IMR-90 (cell line): ENCODE results near the gene PRKCE. TPM values are rescaled to one million over a fixed set of nuclear protein-coding genes. Genes with fewer than 3 reads are reported as not detected.

Experiments used
- ATAC-seq: fragments of 200-7000 bp; cut with Tn5 transposase; 2 replicates; pipeline ENCODE4 v1.9.1; 2020; ENCODE audit warnings: low read depth, mild to moderate bottlenecking, moderate library complexity
- BruUV-seq: library from RNA; stranded (reverse); fragments of 400-500 nt; replicated peaks from 2 replicates; lab custom pipeline; 2021; lab: Mats Ljungman, UMichigan
- CTCF ChIA-PET: fragments of 300-600 bp; formaldehyde crosslinking; extraction: SDS; loops from one replicate; lab custom pipeline; 2021; ENCODE audit warnings: antibody characterized with exemption; lab: Yijun Ruan, JAX
- POLR2A ChIA-PET: fragments of 300-600 bp; sonication (Branson Sonifier 250); formaldehyde crosslinking; loops from one replicate; lab custom pipeline; 2022; ENCODE audit warnings: antibody characterized with exemption; ENCODE audit not compliant: unreplicated experiment; lab: Charles Lee
- DNase-seq: peaks from one replicate; pipeline ENCODE4 v3.0.0; 2013
- H2AFZ ChIP-seq: replicated peaks from 2 replicates; pipeline ENCODE3; 2013; ENCODE audit warnings: low read length, mild to moderate bottlenecking; ENCODE audit not compliant: poor library complexity
- H2AK5ac ChIP-seq: 2 replicates; pipeline ENCODE4 v1.6.1; 2013; ENCODE audit warnings: low read depth, low read length, inconsistent platforms
- H2AK9ac ChIP-seq: replicated peaks from 2 replicates; pipeline ENCODE3; 2013; ENCODE audit warnings: mild to moderate bottlenecking, low read depth, low read length, moderate library complexity; ENCODE audit not compliant: poor library complexity
- H2BK120ac ChIP-seq: 2 replicates; pipeline ENCODE4 v1.6.1; 2013; ENCODE audit warnings: low read depth, low read length, inconsistent platforms
- H2BK15ac ChIP-seq: 3 replicates; pipeline ENCODE4 v1.6.1; 2013; ENCODE audit warnings: low read depth, low read length, inconsistent platforms
- H2BK20ac ChIP-seq: 2 replicates; pipeline ENCODE4 v1.6.1; 2013; ENCODE audit warnings: low read depth, mild to moderate bottlenecking, inconsistent platforms, low read length, moderate library complexity
- H2BK5ac ChIP-seq: 2 replicates; pipeline ENCODE4 v1.6.1; 2013; ENCODE audit warnings: mild to moderate bottlenecking, low read depth, low read length, inconsistent platforms; ENCODE audit not compliant: poor library complexity, severe bottlenecking
- H3K14ac ChIP-seq: replicated peaks from 2 replicates; pipeline ENCODE4 v1.6.1; 2013; ENCODE audit warnings: low read depth, low read length, inconsistent platforms
- H3K18ac ChIP-seq: 2 replicates; pipeline ENCODE4 v1.6.1; 2013; ENCODE audit warnings: low read depth, low read length, control low read depth
- H3K23ac ChIP-seq: 2 replicates; pipeline ENCODE4 v1.6.1; 2013; ENCODE audit warnings: low read depth, low read length, inconsistent platforms
- H3K27ac ChIP-seq: 2 replicates; pipeline ENCODE4 v1.5.1; 2013; ENCODE audit warnings: mild to moderate bottlenecking, control low read depth, low read length; ENCODE audit not compliant: insufficient read depth
- H3K27me3 ChIP-seq: 2 replicates; pipeline ENCODE4 v1.6.1; 2013; ENCODE audit warnings: low read length; ENCODE audit not compliant: control insufficient read depth, insufficient read depth
- H3K36me3 ChIP-seq: 2 replicates; pipeline ENCODE4 v1.6.1; 2013; ENCODE audit warnings: low read length, mixed read lengths; ENCODE audit not compliant: control insufficient read depth, insufficient read depth
- H3K4ac ChIP-seq: 2 replicates; pipeline ENCODE4 v1.6.1; 2013; ENCODE audit warnings: low read depth, low read length, inconsistent platforms
- H3K4me1 ChIP-seq: 2 replicates; pipeline ENCODE4 v1.6.1; 2013; ENCODE audit warnings: low read length, mixed read lengths; ENCODE audit not compliant: control insufficient read depth, insufficient read depth
- H3K4me2 ChIP-seq: 2 replicates; pipeline ENCODE4 v1.6.1; 2013; ENCODE audit warnings: low read depth, mild to moderate bottlenecking, control low read depth, low read length, moderate library complexity
- H3K4me3 ChIP-seq: 2 replicates; pipeline ENCODE4 v1.5.1; 2013; ENCODE audit warnings: low read depth, mild to moderate bottlenecking, control low read depth, low read length, moderate library complexity; ENCODE audit not compliant: insufficient read depth
- H3K56ac ChIP-seq: 2 replicates; pipeline ENCODE4 v1.6.1; 2013; ENCODE audit warnings: low read length, inconsistent platforms; ENCODE audit not compliant: insufficient read depth; ENCODE audit errors: extremely low read depth
- H3K79me1 ChIP-seq, 2 experiments: 2 replicates each; pipeline ENCODE4 v1.6.1; 2013; ENCODE audit warnings: low read length in 2 of 2, inconsistent platforms in 1 of 2, low read depth in 1 of 2
- H3K9ac ChIP-seq: 2 replicates; pipeline ENCODE4 v1.6.1; 2013; ENCODE audit warnings: low read depth, low read length, control low read depth
- H3K9me1 ChIP-seq: 2 replicates; pipeline ENCODE4 v1.6.1; 2013; ENCODE audit warnings: low read length, inconsistent platforms; ENCODE audit not compliant: insufficient read depth
- H3K9me3 ChIP-seq: 2 replicates; pipeline ENCODE4 v1.6.1; 2013; ENCODE audit warnings: low read length; ENCODE audit not compliant: control insufficient read depth, insufficient read depth
- H4K20me1 ChIP-seq: 2 replicates; pipeline ENCODE4 v1.6.1; 2013; ENCODE audit warnings: low read length, inconsistent platforms; ENCODE audit not compliant: insufficient read depth
- H4K5ac ChIP-seq: 2 replicates; pipeline ENCODE4 v1.6.1; 2013; ENCODE audit warnings: mild to moderate bottlenecking, low read depth, low read length, control low read depth
- H4K8ac ChIP-seq, 2 experiments: 2 replicates each; pipeline ENCODE4 v1.6.1; 2013; ENCODE audit warnings: low read depth in 2 of 2, low read length in 2 of 2, control low read depth in 1 of 2, inconsistent platforms in 1 of 2
- H4K91ac ChIP-seq: 2 replicates; pipeline ENCODE4 v1.6.1; 2013; ENCODE audit warnings: low read depth, low read length, inconsistent platforms; ENCODE audit not compliant: insufficient read depth
- MAFK ChIP-seq: IDR thresholded peaks from 2 replicates; pipeline ENCODE4 v1.6.1; 2012; ENCODE audit warnings: low read depth, low read length, improper control_type of control experiment
- NFE2L2 ChIP-seq: fragments of 150-350 bp; IDR thresholded peaks from 2 replicates; pipeline ENCODE4 v1.6.1; 2016; ENCODE audit warnings: low read depth, mild to moderate bottlenecking, low read length
- WGBS, 2 experiments: methylation state at CpG; one replicate each; pipeline versions ENCODE4 v1.1.5 to v1.1.7; 2013; ENCODE audit warnings: missing lambda C conversion rate in 2 of 2; ENCODE audit not compliant: insufficient read length in 1 of 2; ENCODE audit errors: extremely low coverage in 2 of 2; 5-methylcytosine and 5-hydroxymethylcytosine counted together
- dilution Hi-C: fragments of 300-500 bp; cut with HindIII; formaldehyde crosslinking; loops from one replicate; pipeline ENCODE4 v1.14.3; 2018; ENCODE audit warnings: low sequenced_read_pairs; ENCODE audit not compliant: unreplicated experiment
- in situ Hi-C: fragments of 300-500 bp; cut with MboI; formaldehyde crosslinking; loops from 3 replicates; pipeline ENCODE4 v1.14.3; 2019; ENCODE audit warnings: low sequenced_read_pairs, inconsistent platforms, mixed read lengths
- intact Hi-C: fragments of 100-400 bp; cut with micrococcal nuclease; formaldehyde crosslinking; loops from 2 replicates; pipeline ENCODE4 v1.10.0; 2022
- polyA plus RNA-seq, 3 experiments: library from polyadenylated mRNA; depleted of rRNA; stranded (reverse); fragments of >200 nt; gene quantifications; 2 replicates each; pipeline ENCODE4 v1.2.3, GENCODE V29; 2012; ENCODE audit warnings: low replicate concordance in 1 of 3
- total RNA-seq: library from RNA; depleted of rRNA; stranded (reverse); fragments of >200 nt; gene quantifications from 2 replicates; pipeline ENCODE4 v1.2.3, GENCODE V29; 2012
- TF ChIP-seq, protein P1 (sequence below): conservative IDR thresholded peaks from 2 replicates; pipeline ENCODE4 v1.5.1; 2012; ENCODE audit warnings: mild to moderate bottlenecking, low read depth, low read length, improper control_type of control experiment

The PRKCE gene
- total and polyA plus RNA-seq, 2 of the 4 experiments (the other 2 are of a cell fraction): 8.1 to 32.4 TPM

DNA sequence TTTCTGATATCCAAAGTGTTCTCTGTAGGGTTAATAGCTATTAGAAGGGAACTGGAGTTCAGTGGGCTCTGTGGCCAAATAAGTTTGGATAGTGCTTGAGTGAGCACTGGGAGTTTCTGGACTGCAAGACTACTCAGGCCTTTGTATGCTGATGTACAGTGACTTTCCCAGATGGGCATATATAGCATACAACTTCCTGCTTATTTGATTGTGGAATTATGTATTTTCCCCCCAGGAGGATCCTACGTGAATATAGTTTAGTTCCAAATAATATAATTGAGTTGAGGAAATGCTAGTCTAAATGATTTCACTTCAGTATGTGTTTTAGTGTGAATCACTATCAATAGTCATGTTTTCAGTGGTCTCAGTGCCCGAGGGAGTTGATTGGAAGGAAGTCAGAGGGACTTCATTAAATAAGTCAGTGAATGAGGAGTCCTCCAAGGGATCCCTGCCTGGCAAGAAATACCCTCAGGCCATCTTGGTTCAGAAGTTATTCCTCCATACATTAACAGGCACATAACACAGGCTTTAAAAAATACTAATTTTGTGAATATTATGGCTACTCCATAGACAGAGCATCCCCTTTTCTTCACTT is 251.4 kb downstream of the PRKCE start:
- POLR2A ChIA-PET: no interaction called here
- DNase-seq: no peak

More for the DNA sequence above, 251.4 kb downstream of the PRKCE start:
- Histone ChIP-seq H2AK5ac (no peak overlapping the region), H2BK20ac (no peak overlapping the region), H3K4me2 (no peak overlapping the region), H3K9me1 (no peaks in the 10 kb centered on the region), H4K91ac (no peak overlapping the region), H3K79me1 (peaks cover 0 to 4% of the 10 kb centered on the region in 2 experiments; a peak in 1 of 4 replicates), H3K9me3 (no peaks in the 10 kb centered on the region), H3K27me3 (no peaks in the 10 kb centered on the region), H3K14ac (no peak overlapping the region), H3K36me3 (no peaks in the 10 kb centered on the region), H2BK15ac (no peak overlapping the region), H3K56ac (no peak overlapping the region), H3K23ac (no peak overlapping the region), H3K4me3 (no peak overlapping the region), H3K4me1 (no peaks in the 10 kb centered on the region), H2AK9ac (no peak overlapping the region), H3K27ac (no peak overlapping the region), H2BK5ac (no peak overlapping the region), H3K4ac (no peak overlapping the region), H3K9ac (no peak overlapping the region), H4K20me1 (0 out of 2 replicates have a peak, but pooled peaks cover 4% of the 10 kb centered on the region), H3K18ac (no peak overlapping the region), H2BK120ac (no peak overlapping the region), H4K5ac (no peak overlapping the region), H2AFZ (no peak overlapping the region), H4K8ac (no peak overlapping the region)
- no TSS peak for BruUV-seq
- no CpG with 5 or more reads among the region's 2 CpGs for WGBS, 2 experiments
- intact Hi-C loops: no loop called here
- CTCF ChIA-PET: interaction anchor here (1.1 kb wide), 1 partner anchor 24 kb away, joined by 3 read pairs; no protein-coding TSS in a partner anchor
- in situ Hi-C loops: no loop called here
- dilution Hi-C loops: no loop called here
- TF ChIP-seq, protein P1, sequence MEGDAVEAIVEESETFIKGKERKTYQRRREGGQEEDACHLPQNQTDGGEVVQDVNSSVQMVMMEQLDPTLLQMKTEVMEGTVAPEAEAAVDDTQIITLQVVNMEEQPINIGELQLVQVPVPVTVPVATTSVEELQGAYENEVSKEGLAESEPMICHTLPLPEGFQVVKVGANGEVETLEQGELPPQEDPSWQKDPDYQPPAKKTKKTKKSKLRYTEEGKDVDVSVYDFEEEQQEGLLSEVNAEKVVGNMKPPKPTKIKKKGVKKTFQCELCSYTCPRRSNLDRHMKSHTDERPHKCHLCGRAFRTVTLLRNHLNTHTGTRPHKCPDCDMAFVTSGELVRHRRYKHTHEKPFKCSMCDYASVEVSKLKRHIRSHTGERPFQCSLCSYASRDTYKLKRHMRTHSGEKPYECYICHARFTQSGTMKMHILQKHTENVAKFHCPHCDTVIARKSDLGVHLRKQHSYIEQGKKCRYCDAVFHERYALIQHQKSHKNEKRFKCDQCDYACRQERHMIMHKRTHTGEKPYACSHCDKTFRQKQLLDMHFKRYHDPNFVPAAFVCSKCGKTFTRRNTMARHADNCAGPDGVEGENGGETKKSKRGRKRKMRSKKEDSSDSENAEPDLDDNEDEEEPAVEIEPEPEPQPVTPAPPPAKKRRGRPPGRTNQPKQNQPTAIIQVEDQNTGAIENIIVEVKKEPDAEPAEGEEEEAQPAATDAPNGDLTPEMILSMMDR: no peak
- TF ChIP-seq MAFK (no peak), NFE2L2 (no peak)
- no peak for ATAC-seq
